ENCODE results near the gene MGAM2.

DNA sequence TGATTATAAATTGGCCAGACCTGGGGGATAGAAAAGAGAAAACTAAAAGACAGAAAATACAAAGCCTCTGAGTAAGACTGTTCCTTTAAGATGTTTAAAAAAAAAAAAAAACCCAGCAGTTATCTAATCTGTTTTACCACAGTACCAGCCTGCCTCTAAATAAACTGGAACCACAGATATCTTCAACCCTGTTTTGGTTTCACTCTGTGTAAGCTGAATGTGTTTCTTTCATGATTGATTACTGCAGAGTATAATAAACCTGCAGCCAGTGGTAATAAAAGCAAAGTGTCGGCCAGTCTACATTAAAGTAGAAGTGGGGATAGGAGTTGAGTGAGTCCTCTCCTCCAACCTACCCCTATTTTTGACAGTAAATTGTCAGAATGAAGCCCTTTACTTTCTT, 40.6 kb downstream of the MGAM2 start:
- TF ChIP-seq, protein P1, sequence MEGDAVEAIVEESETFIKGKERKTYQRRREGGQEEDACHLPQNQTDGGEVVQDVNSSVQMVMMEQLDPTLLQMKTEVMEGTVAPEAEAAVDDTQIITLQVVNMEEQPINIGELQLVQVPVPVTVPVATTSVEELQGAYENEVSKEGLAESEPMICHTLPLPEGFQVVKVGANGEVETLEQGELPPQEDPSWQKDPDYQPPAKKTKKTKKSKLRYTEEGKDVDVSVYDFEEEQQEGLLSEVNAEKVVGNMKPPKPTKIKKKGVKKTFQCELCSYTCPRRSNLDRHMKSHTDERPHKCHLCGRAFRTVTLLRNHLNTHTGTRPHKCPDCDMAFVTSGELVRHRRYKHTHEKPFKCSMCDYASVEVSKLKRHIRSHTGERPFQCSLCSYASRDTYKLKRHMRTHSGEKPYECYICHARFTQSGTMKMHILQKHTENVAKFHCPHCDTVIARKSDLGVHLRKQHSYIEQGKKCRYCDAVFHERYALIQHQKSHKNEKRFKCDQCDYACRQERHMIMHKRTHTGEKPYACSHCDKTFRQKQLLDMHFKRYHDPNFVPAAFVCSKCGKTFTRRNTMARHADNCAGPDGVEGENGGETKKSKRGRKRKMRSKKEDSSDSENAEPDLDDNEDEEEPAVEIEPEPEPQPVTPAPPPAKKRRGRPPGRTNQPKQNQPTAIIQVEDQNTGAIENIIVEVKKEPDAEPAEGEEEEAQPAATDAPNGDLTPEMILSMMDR (conservative IDR thresholded peaks at IDR 0.05; ENCODE audit: low read depth, low read length): no peak
- TF ChIP-seq EZH2 (IDR thresholded peaks at IDR 0.05; ENCODE audit: borderline replicate concordance, low read depth, low read length, poor library complexity, severe bottlenecking): no peak
